Effector CD4-positive, alpha-beta T cell (primary cell): ENCODE results near the gene WDHD1.
"Not testable (repeated sequence)": the region's sequence is repeated elsewhere in the genome, so short reads cannot be mapped to it uniquely, and the experiment has no call there.

ENCODE experiments used
- DNase-seq: peaks from one replicate; pipeline ENCODE4 v3.0.0-alpha.2; 2020

The WDHD1 gene

DNA sequence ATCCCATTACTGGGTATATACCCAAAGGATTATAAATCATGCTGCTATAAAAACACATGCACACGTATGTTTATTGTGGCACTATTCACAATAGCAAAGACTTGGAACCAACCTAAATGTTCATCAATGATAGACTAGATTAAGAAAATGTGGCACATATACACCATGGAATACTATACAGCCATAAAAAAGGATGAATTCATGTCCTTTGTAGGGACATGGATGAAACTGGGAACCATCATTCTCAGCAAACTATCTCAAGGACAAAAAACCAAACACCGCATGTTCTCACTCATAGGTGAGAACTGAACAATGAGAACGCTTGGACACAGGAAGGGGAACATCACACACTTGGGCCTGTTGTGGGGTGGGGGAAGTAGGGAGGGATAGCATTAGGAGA is 73.3 kb downstream of the WDHD1 start:
- DNase-seq: not testable (repeated sequence)

GRCh38 chr14:54952803-54953202 is 74.1 kb downstream of the WDHD1 start:
- not testable (repeated sequence) for DNase-seq

DNA sequence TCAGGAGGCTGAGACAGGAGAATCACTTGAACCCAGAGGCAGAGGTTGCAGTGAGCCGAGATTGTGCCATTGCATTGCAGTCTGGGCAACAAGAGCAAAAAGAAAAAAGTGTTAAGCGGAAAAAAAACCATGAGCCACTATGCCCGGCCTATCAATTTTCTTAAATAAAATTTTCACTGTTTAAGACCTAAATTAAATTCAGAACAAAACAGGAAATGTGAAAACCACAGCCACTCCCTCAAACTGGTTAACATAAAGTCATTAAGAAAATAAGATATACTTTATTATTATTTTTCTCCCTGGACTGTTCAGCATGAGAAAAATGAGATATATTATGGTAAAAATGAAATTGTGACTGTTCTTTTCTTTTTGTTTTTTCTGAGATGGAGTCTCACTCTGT is 79.7 kb downstream of the WDHD1 start:
- DNase-seq: no peak

GRCh38 chr14:54946500-54946899 is 80.4 kb downstream of the WDHD1 start:
- no peak for DNase-seq

DNA sequence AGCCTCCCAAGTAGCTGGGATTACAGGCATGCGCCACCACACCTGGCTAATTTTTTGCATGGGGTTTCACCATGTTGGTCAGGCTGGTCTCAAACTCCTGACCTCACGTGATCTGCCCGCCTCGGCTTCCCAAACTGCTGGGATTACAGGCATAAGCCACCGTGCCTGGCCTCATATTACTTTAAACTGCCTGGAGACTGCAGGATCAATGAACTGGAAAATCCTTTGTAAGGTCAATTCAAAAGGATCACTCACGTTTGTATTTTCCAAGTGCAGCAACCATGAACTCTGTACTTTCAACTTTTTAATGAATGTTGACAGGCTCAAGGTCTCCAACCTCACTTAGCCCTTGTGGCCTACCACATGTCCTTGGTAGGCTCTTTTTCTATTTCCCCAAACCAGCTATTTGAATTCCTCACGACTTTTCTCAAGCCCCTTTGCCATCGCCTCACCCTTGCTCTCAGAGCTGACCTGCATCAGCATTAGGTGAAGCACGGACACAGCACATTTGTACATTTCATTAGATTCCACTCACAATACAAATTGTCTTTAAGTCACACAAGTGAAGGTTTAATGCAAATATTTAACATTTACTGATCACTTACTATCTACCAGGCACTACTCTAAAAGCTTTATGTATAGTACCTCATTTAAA is 82.0 kb downstream of the WDHD1 start:
- no peak for DNase-seq

GRCh38 chr14:54942913-54943312 is 84.0 kb downstream of the WDHD1 start:
- no peak for DNase-seq

DNA sequence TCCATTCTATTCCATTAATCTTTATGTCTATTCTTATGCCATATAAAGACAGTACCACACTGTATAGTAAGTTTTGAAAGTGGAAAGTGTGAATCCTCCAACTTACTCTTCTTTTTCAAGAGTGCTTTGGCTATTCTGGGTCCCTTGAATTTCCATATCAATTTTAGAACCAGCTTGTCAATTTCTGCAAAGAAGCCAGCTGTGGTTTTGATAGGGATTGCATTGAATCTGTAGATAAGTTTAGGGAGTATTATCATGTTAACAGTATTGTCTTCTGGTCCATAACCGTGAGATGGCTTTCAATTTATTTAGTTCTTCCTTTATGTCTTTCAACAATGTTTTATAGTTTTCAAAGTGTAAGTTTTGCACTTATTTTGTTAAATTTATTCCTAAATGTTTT is 90.1 kb downstream of the WDHD1 start:
- no peak for DNase-seq

DNA sequence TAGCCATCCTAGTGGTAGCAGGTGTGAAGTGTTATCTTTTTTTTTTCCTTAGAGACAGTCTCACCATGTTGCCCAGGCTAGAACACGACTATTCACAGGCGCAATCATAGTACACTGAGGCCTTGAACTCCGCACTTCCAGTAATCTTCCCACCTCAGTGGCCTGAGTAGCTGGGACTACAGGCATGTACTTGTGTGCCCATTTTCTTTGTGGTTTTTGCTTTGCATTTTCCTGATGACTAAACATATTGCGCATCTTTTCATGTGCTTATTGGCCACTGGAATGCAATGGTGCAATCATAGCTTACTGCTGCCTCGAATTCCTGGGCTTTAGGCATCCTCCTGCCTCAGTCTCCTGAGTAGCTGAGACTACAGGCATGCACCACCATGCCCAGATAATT is 90.9 kb downstream of the WDHD1 start:
- DNase-seq: no peak

DNA sequence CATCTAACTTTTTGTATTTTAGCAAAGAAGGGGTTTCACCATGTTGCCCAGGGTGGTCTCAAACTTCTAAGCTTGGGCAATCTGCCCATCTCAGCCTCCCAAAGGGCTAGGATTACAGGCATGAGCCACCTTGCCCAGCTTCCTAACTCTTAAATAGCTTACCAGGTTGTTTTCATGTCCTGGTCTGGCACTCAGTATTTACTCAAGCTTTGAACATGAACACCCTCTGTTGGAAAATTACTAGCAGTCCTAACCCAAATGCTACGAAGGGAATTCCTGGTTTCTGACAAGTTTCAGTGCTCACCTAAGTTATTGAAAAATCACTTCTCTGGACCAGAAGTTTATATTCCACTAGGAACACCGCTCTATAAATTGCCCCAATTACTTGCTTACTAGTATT is 91.8 kb downstream of the WDHD1 start:
- DNase-seq: no peak

- DNase-seq: no peak
These were observed 93.9 kb downstream of the WDHD1 start for GRCh38 chr14:54933006-54933405.

- no peak for DNase-seq
These were observed 95.1 kb downstream of the WDHD1 start for GRCh38 chr14:54931598-54932340.

DNA sequence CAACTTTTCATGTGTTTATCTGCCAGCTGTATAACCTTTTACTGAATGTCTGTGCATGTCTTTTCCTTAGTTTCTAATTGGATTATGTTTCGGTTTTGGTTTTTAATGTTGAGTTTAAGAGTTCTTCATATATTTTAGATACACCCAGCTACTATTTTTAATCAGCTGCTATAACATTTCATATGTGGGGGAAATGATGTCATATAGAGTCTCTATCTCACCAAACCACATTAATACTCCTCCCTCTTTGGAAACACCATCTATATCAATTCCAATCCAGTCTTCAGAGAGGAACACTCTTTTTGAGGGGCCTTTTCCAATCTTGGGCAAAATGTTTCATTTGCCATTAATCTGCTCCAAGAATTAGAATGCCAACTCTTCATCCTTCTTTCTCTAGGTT is 95.8 kb downstream of the WDHD1 start:
- DNase-seq: no peak

DNA sequence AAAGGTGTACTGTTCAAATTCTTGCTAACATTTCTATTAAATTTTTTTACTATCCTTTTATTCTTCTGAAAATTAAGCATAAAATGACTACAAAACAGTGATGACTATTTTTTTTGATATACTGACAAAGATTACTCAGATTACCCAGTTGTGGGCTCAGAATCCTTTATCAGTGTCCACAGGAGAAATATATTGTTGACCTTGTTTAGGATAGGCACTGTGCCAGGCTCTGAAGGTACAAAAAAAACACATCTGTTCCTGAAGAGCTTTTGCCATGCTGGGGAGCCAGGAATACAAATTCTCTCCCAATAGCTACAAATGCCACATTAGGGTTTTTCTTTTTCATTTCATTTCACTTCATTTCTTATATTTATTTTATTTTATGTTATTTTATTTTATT is 97.3 kb downstream of the WDHD1 start:
- no peak for DNase-seq

DNA sequence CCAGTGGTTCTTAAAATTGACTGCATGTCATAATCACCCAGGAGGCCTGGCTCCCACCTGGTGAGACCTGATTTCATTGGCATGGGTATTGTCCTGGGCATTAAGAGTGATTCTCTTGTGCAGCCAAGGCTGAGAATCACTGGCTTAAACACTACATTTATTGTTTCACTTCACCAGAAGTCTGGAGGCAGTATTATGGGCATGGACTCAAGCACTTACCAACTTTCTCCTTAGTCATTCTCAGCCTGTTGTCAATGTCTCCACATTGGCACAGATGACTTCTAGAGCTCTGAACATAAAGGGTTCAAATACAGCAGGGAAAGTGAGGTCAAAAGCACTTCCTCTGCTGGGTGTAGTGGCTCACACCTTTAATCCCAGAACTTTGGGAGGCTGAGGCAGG is 98.7 kb downstream of the WDHD1 start:
- no peak for DNase-seq

- no peak for DNase-seq
These were observed 99.3 kb downstream of the WDHD1 start for GRCh38 chr14:54927551-54927950.

GRCh38 chr14:54926570-54926969 is 100.3 kb downstream of the WDHD1 start:
- DNase-seq: not testable (repeated sequence)

DNA sequence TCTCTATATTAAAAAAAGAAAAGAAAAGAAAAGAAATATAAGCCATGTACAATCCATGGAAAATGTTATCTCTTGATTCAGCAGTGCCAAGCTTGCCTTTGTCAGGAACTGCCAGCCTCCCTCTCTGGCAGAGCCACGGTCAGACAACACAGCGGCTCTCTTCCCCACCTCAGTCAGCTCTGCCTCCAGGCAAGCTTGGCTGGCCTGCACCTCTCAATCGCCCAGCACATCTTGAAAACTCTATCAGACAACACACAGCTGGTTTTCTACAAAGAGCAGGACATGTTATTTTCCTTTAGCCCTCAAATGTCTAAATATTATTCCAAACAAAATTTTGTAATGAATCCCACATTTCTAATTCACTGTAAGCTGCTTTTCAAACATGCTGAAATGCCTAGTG is 104.3 kb downstream of the WDHD1 start:
- no peak for DNase-seq

DNA sequence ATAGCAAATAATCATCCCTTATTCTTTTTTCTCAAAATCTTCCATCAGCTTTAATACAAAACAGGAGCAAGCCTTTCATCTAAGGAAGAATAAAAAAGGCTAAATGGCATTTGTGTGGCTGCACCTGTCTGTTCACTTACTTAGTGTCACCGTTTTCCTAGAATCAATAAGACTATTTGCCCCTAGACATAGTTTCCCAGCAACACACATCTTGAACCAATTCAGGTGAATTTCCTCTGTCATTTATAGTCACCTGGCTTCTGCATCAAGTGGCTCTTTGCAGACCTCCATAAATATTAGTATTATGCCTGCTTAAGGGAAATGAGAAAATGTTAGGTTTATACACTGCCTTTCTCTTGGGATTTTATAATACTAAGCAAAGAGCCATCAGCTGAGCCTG is 106.8 kb downstream of the WDHD1 start:
- no peak for DNase-seq

GRCh38 chr14:54919330-54919729 is 107.6 kb downstream of the WDHD1 start:
- no peak for DNase-seq

DNA sequence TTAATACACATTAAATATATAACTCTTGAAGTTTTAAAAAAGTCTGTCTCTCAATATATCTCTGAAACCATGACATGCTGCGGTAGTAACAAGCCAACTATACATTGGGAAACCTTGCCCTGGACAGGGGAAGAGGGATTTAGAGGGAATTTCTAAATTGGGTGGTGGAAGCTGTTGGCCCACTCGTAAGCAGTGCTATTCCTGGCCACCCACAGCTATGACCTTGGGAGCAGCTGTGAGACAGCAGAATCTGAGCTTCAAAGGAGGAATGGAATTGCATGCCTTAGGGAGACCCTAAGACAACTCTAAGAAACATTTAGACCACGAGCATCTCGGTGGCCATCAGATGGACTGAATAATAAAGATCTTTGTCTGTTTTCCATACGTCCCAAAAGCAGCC is 108.5 kb downstream of the WDHD1 start:
- DNase-seq: no peak

DNA sequence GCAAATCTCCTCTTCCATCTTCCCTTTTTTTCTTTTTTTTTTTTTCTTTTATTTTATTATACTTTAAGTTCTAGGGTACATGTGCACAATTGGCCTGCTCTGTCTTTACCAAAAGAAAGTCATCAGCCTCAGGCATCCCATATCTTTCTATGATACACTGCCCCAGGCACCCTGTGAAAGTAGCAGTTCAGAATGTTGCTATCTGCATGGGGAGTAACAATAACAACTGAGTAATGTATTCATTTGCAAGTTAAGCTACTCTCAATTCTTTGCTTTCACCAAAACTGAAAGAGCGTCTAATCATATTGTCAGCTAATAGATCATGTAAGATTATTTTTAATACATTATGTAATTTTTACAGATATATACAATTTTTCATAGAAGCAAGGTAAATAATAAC is 110.8 kb downstream of the WDHD1 start:
- no peak for DNase-seq

DNA sequence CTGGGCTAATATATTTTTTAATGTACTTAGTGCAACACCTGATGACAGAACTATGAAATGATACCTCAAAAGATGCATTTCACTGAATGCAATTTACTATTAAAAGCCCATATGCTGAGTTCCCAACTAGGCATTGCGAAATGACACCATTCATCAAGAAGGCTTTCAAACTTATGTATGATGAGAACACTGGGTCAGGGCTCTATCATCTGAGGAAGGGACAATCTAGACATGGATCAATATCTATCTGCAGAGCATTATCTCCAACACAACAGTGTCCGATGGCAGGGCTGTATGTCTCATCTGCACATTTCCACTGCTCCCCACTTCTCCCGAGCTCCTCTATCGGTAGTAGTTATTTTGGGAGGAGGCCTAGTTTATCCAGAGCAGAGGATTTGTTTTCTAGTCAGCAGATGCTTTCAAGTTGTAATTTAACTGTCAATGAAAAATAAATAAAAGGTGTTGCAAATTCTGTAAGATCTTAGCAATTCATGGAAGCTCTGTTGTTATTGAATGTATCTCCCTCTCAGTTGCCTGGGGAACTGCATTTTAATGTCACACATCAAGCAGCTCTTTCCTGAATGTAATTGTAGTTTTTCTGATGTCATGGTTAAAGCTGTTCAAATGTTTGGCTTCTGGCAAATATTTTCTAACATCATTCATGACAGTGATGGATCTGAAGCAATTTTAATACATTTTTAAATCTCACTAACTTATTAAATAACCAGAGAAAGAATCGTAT is 116.9 kb downstream of the WDHD1 start:
- no peak for DNase-seq

DNA sequence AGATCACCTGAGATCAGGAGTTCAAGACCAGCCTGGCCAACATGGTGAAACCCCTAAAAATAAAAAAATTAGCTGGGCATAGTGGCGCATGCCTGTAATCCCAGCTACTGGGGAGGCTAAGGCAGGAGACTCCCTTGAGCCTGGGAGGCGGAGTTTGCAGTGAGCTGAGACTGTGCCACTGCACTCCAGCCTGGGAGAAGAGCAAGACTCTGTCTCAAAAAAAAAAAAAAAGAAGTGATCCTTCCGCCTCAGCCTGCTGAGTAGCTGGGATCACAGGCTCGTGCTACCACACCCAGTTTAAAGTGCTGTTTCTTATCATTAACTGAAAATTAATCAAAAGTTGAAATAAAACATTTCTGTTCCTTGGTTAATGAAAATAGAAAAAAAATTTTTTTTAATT is 117.9 kb downstream of the WDHD1 start:
- DNase-seq: not testable (repeated sequence)

- DNase-seq: no peak
These were observed 118.7 kb downstream of the WDHD1 start for GRCh38 chr14:54908190-54908589.
